Muscle of arm (tissue), 12 donors: ENCODE measurements around the gene NKAIN2. TPM values are rescaled to one million over a fixed set of nuclear protein-coding genes. Genes with fewer than 3 reads are reported as not detected.

ENCODE experiments used
- DNase-seq: peaks from one replicate; pipeline ENCODE4 v3.0.0-alpha.2; 2013
- polyA plus RNA-seq, 12 donors: library from polyadenylated mRNA; unstranded; fragments of 120-200 nt; gene quantifications; one replicate each; pipeline ENCODE4 v1.2.1, GENCODE V29; 2013; ENCODE audit not compliant: insufficient read length in 12 of 12

The NKAIN2 gene
- polyA plus RNA-seq, 12 donors: 5.0 to 10.7 (median 7.4) TPM; not detected in 1

- no peak for DNase-seq
Measured at GRCh38 chr6:124027392-124027791, 223.7 kb downstream of the NKAIN2 start.

GRCh38 chr6:124028117-124028516, 224.5 kb downstream of the NKAIN2 start:
- DNase-seq: no peak

- no peak for DNase-seq
Measured at GRCh38 chr6:124029567-124029966, 225.9 kb downstream of the NKAIN2 start.

- no peak for DNase-seq
Measured at GRCh38 chr6:124033501-124033900, 229.8 kb downstream of the NKAIN2 start.

GRCh38 chr6:124036384-124036783, 232.7 kb downstream of the NKAIN2 start:
- no peak for DNase-seq

GRCh38 chr6:124040655-124041054, 237.0 kb downstream of the NKAIN2 start:
- no peak for DNase-seq

- DNase-seq: no peak
Measured at GRCh38 chr6:124052120-124052519, 248.5 kb downstream of the NKAIN2 start.

- no peak for DNase-seq
Measured at GRCh38 chr6:124053315-124053714, 249.7 kb downstream of the NKAIN2 start.

- no peak for DNase-seq
Measured at GRCh38 chr6:124054034-124054433, 250.4 kb downstream of the NKAIN2 start.

GRCh38 chr6:124055395-124055794, 251.7 kb downstream of the NKAIN2 start:
- DNase-seq: no peak

GRCh38 chr6:124055963-124056362, 252.3 kb downstream of the NKAIN2 start:
- DNase-seq: no peak

- no peak for DNase-seq
Measured at GRCh38 chr6:124056407-124057334, 253.0 kb downstream of the NKAIN2 start.

GRCh38 chr6:124057461-124057860, 253.8 kb downstream of the NKAIN2 start:
- no peak for DNase-seq

- DNase-seq: no peak
Measured at GRCh38 chr6:124064317-124065113, 260.9 kb downstream of the NKAIN2 start.

- DNase-seq: no peak
Measured at GRCh38 chr6:124066269-124066668, 262.6 kb downstream of the NKAIN2 start.

- no peak for DNase-seq
Measured at GRCh38 chr6:124066946-124067552, 263.4 kb downstream of the NKAIN2 start.

- no peak for DNase-seq
Measured at GRCh38 chr6:124069230-124069950, 265.7 kb downstream of the NKAIN2 start.

- no peak for DNase-seq
Measured at GRCh38 chr6:124073021-124073420, 269.4 kb downstream of the NKAIN2 start.

- DNase-seq: no peak
Measured at GRCh38 chr6:124073820-124074587, 270.3 kb downstream of the NKAIN2 start.

- no peak for DNase-seq
Measured at GRCh38 chr6:124074606-124075005, 270.9 kb downstream of the NKAIN2 start.
